GM23338 (cell line): ENCODE results near the gene SCGB1D2.

Experiments
- CREB1 ChIP-seq: fragments of 250-450 bp; sonication (Bioruptor Pico); IDR thresholded peaks from 2 replicates; pipeline ENCODE4 v1.5.0; 2020; ENCODE audit warnings: low read depth, mild to moderate bottlenecking, moderate library complexity
- EZH2 ChIP-seq: fragments of 200-600 bp; sonication (generic); IDR thresholded peaks from one replicate; pipeline ENCODE4 v1.8.0; 2017; ENCODE audit warnings: antibody characterized with exemption, mild to moderate bottlenecking, low read depth; ENCODE audit not compliant: unreplicated experiment
- EZH2phosphoT487 ChIP-seq: fragments of 200-600 bp; sonication (generic); IDR thresholded peaks from one replicate; pipeline ENCODE4 v1.8.1; 2018; ENCODE audit warnings: antibody characterized with exemption; ENCODE audit not compliant: unreplicated experiment
- JUNB ChIP-seq: IDR thresholded peaks from one replicate; pipeline ENCODE4 v1.6.1; 2016; ENCODE audit warnings: antibody characterized with exemption; ENCODE audit not compliant: unreplicated experiment
- NANOG ChIP-seq: IDR thresholded peaks from 2 replicates; pipeline ENCODE4 v1.6.1; 2016; ENCODE audit warnings: antibody characterized with exemption, borderline replicate concordance
- POLR2AphosphoS5 ChIP-seq: IDR thresholded peaks from 2 replicates; pipeline ENCODE4 v1.6.1; 2016; ENCODE audit warnings: antibody characterized with exemption, low read depth
- ZNF114 ChIP-seq: fragments of 250-450 bp; sonication (Bioruptor Pico); IDR thresholded peaks from 2 replicates; pipeline ENCODE4 v1.5.0; 2020; ENCODE audit warnings: mild to moderate bottlenecking, moderate library complexity
- ZNF331 ChIP-seq: fragments of 250-450 bp; sonication (Bioruptor Pico); IDR thresholded peaks from 2 replicates; pipeline ENCODE4 v1.5.0; 2020; ENCODE audit warnings: low read depth, mild to moderate bottlenecking, moderate library complexity
- TF ChIP-seq, protein P1 (sequence below), 2 experiments: fragments of 200-600 bp in 1 of 2; sonication (generic) in 1 of 2; conservative IDR thresholded peaks; 2 replicates each; pipeline versions ENCODE4 v1.5.1 to v1.6.1; 2016 to 2017; ENCODE audit warnings: antibody characterized with exemption in 2 of 2, low read depth in 2 of 2, mild to moderate bottlenecking in 2 of 2, moderate library complexity in 1 of 2
- TF ChIP-seq, protein P2 (sequence below): IDR thresholded peaks from one replicate; pipeline ENCODE4 v1.6.1; 2018; ENCODE audit warnings: antibody characterized with exemption; ENCODE audit not compliant: unreplicated experiment

DNA sequence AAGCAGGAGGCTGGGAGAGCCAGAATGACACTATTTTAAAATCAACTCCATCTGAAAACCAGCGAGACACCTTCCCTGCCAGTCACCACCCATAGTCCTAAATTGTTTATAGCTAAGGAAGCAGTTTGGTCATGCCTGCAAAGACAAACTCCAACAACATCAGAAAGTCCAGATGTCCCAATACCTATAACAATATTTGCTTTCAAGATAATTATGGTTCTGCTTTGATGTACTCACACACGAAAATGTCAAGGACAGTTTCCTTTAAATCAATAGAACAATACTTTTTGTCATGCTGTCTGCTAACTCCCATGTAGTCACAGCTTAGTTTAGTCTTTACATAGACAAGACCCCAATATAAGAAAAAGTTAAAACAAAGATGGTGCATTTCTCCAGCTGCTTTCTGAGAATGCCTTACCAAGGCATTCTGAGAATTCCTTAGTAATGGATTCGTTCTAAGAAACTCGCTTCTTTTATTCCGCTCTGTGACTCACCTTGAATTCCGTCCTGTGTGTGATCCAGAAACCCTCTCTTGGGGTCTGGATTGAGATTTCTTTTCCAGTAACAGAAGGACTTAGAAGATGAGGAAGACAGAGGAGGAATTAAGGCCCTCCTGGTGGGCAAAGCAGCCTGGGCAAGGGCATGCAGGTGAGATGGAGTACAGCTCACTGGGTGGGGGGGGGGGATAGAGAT is 18.4 kb downstream of the SCGB1D2 start:
- TF ChIP-seq, protein P1, sequence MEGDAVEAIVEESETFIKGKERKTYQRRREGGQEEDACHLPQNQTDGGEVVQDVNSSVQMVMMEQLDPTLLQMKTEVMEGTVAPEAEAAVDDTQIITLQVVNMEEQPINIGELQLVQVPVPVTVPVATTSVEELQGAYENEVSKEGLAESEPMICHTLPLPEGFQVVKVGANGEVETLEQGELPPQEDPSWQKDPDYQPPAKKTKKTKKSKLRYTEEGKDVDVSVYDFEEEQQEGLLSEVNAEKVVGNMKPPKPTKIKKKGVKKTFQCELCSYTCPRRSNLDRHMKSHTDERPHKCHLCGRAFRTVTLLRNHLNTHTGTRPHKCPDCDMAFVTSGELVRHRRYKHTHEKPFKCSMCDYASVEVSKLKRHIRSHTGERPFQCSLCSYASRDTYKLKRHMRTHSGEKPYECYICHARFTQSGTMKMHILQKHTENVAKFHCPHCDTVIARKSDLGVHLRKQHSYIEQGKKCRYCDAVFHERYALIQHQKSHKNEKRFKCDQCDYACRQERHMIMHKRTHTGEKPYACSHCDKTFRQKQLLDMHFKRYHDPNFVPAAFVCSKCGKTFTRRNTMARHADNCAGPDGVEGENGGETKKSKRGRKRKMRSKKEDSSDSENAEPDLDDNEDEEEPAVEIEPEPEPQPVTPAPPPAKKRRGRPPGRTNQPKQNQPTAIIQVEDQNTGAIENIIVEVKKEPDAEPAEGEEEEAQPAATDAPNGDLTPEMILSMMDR (conservative IDR thresholded peaks at IDR 0.05; ENCODE audit: low read depth in 2 of 2) = no peak
- TF ChIP-seq EZH2 (no peak), POLR2AphosphoS5 (no peak), JUNB (no peak), EZH2phosphoT487 (no peak), NANOG (no peak), ZNF114 (CRISPR knock-in tag) (no peak), CREB1 (CRISPR knock-in tag) (no peak), ZNF331 (CRISPR knock-in tag) (no peak)
- TF ChIP-seq, protein P2, sequence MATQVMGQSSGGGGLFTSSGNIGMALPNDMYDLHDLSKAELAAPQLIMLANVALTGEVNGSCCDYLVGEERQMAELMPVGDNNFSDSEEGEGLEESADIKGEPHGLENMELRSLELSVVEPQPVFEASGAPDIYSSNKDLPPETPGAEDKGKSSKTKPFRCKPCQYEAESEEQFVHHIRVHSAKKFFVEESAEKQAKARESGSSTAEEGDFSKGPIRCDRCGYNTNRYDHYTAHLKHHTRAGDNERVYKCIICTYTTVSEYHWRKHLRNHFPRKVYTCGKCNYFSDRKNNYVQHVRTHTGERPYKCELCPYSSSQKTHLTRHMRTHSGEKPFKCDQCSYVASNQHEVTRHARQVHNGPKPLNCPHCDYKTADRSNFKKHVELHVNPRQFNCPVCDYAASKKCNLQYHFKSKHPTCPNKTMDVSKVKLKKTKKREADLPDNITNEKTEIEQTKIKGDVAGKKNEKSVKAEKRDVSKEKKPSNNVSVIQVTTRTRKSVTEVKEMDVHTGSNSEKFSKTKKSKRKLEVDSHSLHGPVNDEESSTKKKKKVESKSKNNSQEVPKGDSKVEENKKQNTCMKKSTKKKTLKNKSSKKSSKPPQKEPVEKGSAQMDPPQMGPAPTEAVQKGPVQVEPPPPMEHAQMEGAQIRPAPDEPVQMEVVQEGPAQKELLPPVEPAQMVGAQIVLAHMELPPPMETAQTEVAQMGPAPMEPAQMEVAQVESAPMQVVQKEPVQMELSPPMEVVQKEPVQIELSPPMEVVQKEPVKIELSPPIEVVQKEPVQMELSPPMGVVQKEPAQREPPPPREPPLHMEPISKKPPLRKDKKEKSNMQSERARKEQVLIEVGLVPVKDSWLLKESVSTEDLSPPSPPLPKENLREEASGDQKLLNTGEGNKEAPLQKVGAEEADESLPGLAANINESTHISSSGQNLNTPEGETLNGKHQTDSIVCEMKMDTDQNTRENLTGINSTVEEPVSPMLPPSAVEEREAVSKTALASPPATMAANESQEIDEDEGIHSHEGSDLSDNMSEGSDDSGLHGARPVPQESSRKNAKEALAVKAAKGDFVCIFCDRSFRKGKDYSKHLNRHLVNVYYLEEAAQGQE = no peak
